WTC11 (cell line): ENCODE results near the gene CAMSAP1. TPM values are rescaled to one million over a fixed set of nuclear protein-coding genes. Genes with fewer than 3 reads are reported as not detected.

Source experiments
- ATAC-seq: fragments of 200-7000 bp; cut with Tn5 transposase; 2 replicates; pipeline ENCODE4 v1.10.0; 2021; ENCODE audit warnings: mild to moderate bottlenecking, moderate library complexity
- CTCF ChIA-PET: fragments of 300-600 bp; sonication (Branson Sonifier 250); formaldehyde crosslinking; loops from one replicate; lab custom pipeline; 2021; ENCODE audit warnings: antibody characterized with exemption; lab: Charles Lee
- POLR2A ChIA-PET: fragments of 350-600 bp; sonication (Branson Sonifier 250); formaldehyde crosslinking; loops from one replicate; lab custom pipeline; 2021; ENCODE audit warnings: antibody characterized with exemption; lab: Charles Lee
- DNase-seq: peaks from one replicate; pipeline ENCODE4 v3.0.0; 2021; ENCODE audit warnings: low spot score
- H3K27ac Mint-ChIP-seq: 2 replicates; pipeline ENCODE4 v1.8.0; 2021; ENCODE audit warnings: mixed read lengths
- H3K27me3 Mint-ChIP-seq: 2 replicates; pipeline ENCODE4 v1.8.0; 2021; ENCODE audit warnings: low read depth, mild to moderate bottlenecking, moderate library complexity, mixed read lengths
- H3K36me3 Mint-ChIP-seq: 2 replicates; pipeline ENCODE4 v1.8.0; 2021; ENCODE audit warnings: mixed read lengths
- H3K4me1 Mint-ChIP-seq: 2 replicates; pipeline ENCODE4 v1.8.0; 2022; ENCODE audit warnings: mixed read lengths
- H3K4me3 Mint-ChIP-seq: 2 replicates; pipeline ENCODE4 v1.8.0; 2021; ENCODE audit warnings: mild to moderate bottlenecking, moderate library complexity, mixed read lengths
- H3K9me3 Mint-ChIP-seq: 2 replicates; pipeline ENCODE4 v1.8.0; 2021; ENCODE audit warnings: mixed read lengths
- AR ChIP-seq: fragments of 250-450 bp; sonication (Bioruptor Pico); IDR thresholded peaks from 2 replicates; pipeline ENCODE4 v1.9.0; 2021; ENCODE audit warnings: mild to moderate bottlenecking
- ATF2 ChIP-seq: sonication (generic); formaldehyde crosslinking; IDR thresholded peaks from 2 replicates; pipeline ENCODE4 v1.8.1; 2022; ENCODE audit warnings: low read depth, missing genetic modification reagents, borderline replicate concordance
- E2F4 ChIP-seq: sonication (generic); formaldehyde crosslinking; IDR thresholded peaks from 2 replicates; pipeline ENCODE4 v1.8.1; 2022; ENCODE audit warnings: low read depth, mild to moderate bottlenecking, moderate library complexity, missing genetic modification reagents, borderline replicate concordance
- EMX1 ChIP-seq: fragments of 250-450 bp; sonication (Bioruptor Pico); IDR thresholded peaks from 2 replicates; pipeline ENCODE4 v1.8.0; 2021; ENCODE audit warnings: mild to moderate bottlenecking
- ERG ChIP-seq: fragments of 250-450 bp; sonication (Bioruptor Pico); IDR thresholded peaks from 2 replicates; pipeline ENCODE4 v1.8.0; 2021; ENCODE audit warnings: mild to moderate bottlenecking
- IRF2 ChIP-seq: sonication (generic); formaldehyde crosslinking; IDR thresholded peaks from 2 replicates; pipeline ENCODE4 v1.8.0; 2022; ENCODE audit warnings: low read depth, missing genetic modification reagents, borderline replicate concordance
- MYBL2 ChIP-seq: sonication (generic); formaldehyde crosslinking; IDR thresholded peaks from 2 replicates; pipeline ENCODE4 v1.8.1; 2023; ENCODE audit warnings: mild to moderate bottlenecking, moderate library complexity, missing genetic modification reagents
- TEAD4 ChIP-seq: sonication (generic); formaldehyde crosslinking; IDR thresholded peaks from 2 replicates; pipeline ENCODE4 v1.8.0; 2022; ENCODE audit warnings: mild to moderate bottlenecking, missing genetic modification reagents
- ZNF281 ChIP-seq: sonication (generic); formaldehyde crosslinking; IDR thresholded peaks from 2 replicates; pipeline ENCODE4 v1.8.0; 2023; ENCODE audit warnings: mild to moderate bottlenecking, missing genetic modification reagents
- ZNF416 ChIP-seq: fragments of 250-450 bp; sonication (Bioruptor Pico); IDR thresholded peaks from 2 replicates; pipeline ENCODE4 v1.9.0; 2021; ENCODE audit warnings: mild to moderate bottlenecking, inconsistent platforms
- ZNF532 ChIP-seq: fragments of 250-450 bp; sonication (Bioruptor Pico); IDR thresholded peaks from 2 replicates; pipeline ENCODE4 v1.9.0; 2021; ENCODE audit warnings: mild to moderate bottlenecking, borderline replicate concordance
- ZSCAN18 ChIP-seq: fragments of 250-450 bp; sonication (Bioruptor Pico); IDR thresholded peaks from 2 replicates; pipeline ENCODE4 v2.1.2; 2022; ENCODE audit warnings: mild to moderate bottlenecking, moderate library complexity
- total RNA-seq: library from RNA; stranded (reverse); gene quantifications from 3 replicates; pipeline ENCODE4 v1.2.3, GENCODE V29; 2021

The CAMSAP1 gene
- total RNA-seq, 1 experiment from 2014 or later = 40.5 TPM

- no peak for TF ChIP-seq AR (CRISPR knock-in tag)
- TF ChIP-seq ERG (CRISPR knock-in tag) = no peak
- TF ChIP-seq ZNF532 = no peak
Measured at GRCh38 chr9:135773530-135774238, 133.7 kb downstream of the CAMSAP1 start (continued).

GRCh38 chr9:135772702-135773493, 134.4 kb downstream of the CAMSAP1 start:
- ChIA-PET CTCF (interaction anchor here (0.8 to 1.8 kb wide), 2 partner anchors 10 to 25 kb away, joined by 4 to 5 read pairs; no protein-coding TSS in a partner anchor), POLR2A (no interaction called here)
- Mint-ChIP-seq H3K4me1 (no peaks in the 10 kb centered on the region), H3K9me3 (no peaks in the 10 kb centered on the region), H3K27me3 (no peaks in the 10 kb centered on the region), H3K36me3 (no peaks in the 10 kb centered on the region), H3K4me3 (no peak overlapping the region), H3K27ac (no peak overlapping the region)
- DNase-seq = no peak
- ATAC-seq = no peak
- TF ChIP-seq EMX1 (CRISPR knock-in tag) (no peak), ZNF416 (CRISPR knock-in tag) (no peak), ZNF281 (CRISPR knock-in tag) (no peak), E2F4 (CRISPR knock-in tag) (no peak), MYBL2 (CRISPR knock-in tag) (no peak), ATF2 (no peak), IRF2 (CRISPR knock-in tag) (no peak), ZSCAN18 (CRISPR knock-in tag) (no peak), TEAD4 (CRISPR knock-in tag) (no peak)
